Kidney glomerular epithelial cell (primary cell): ENCODE data around the gene PPIP5K2.
A peak's percentile ranks its signal among the peaks of the same experiment; 100 is the strongest.
"Not testable (repeated sequence)": the region's sequence is repeated elsewhere in the genome, so short reads cannot be mapped to it uniquely, and the experiment has no call there.

Experiments
- DNase-seq: peaks from one replicate; lab custom pipeline; 2025; lab: John Stamatoyannopoulos, UW

Gene PPIP5K2

DNA sequence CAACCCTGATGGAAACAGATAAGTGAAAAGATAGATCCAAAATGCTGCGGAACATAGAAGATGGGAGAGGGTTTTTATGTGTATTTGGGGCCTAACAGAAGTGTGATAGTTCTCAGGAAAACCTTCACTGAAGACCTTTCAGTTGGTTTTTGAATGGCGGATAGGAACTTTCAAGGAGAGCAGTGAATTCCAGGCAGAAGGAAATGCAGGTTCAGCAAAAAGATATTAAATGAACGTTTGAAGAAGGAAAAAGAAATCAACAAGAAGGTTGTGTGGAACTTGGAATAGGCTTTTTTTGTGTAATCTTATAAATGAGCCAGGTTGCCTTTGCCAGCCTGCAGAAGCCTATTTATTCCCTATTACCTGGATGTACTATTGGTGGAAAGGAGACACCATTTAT lies 2.1 kb downstream of the PPIP5K2 start:
- no peak for DNase-seq

GRCh38 chr5:103126557-103126956 lies 6.5 kb downstream of the PPIP5K2 start:
- DNase-seq = no peak

GRCh38 chr5:103127292-103127817 lies 7.3 kb downstream of the PPIP5K2 start:
- no peak for DNase-seq

DNA sequence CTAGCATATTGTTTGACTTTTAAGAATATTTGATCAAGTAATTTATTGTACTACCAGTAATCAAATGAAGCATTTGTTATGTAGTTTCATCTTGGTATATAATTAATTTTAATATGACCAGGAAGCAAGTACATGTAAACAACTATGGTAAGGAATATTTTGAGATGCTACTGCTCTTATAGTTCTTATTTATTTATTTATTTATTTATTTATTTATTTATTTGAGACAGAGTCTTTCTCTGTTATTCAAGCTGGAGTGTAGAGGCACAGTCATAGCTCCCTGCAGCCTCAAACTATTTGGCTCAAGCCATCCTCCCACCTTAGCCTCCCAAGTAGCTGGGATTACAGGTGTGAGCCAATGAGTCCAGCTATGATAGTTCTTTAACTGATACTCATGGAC lies 8.1 kb downstream of the PPIP5K2 start:
- no peak for DNase-seq

- DNase-seq = no peak
These were observed 12.6 kb downstream of the PPIP5K2 start for GRCh38 chr5:103132684-103133083.

GRCh38 chr5:103133231-103133630 lies 13.1 kb downstream of the PPIP5K2 start:
- DNase-seq = no peak

- no peak for DNase-seq
These were observed 15.4 kb downstream of the PPIP5K2 start for GRCh38 chr5:103135461-103135860.

DNA sequence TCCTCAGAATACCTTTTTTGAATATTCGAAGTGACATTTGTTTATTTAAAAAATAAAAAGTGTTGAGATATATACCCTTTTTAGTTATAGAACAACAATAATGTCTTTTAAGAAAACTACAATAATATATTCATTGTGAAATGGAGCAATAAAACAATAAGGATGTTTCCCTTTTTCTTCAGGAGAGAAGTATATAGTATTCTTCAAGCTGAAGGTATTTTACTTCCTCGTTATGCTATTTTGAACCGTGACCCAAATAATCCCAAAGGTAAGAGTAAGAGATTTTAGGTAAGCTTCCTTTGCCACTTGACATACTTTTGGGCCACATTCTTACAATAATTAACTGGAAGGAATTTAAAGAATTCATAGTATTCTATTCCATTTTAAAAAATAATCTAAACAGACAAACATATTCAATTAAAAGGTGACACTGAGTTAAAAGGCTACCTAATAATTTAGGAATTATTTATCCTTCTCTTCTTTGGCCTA lies 18.1 kb downstream of the PPIP5K2 start:
- no peak for DNase-seq

- peak; percentile 62 for DNase-seq
These were observed 19.3 kb downstream of the PPIP5K2 start for GRCh38 chr5:103139264-103139865.

- not testable (repeated sequence) for DNase-seq
These were observed 22.0 kb downstream of the PPIP5K2 start for GRCh38 chr5:103142132-103142531.

GRCh38 chr5:103145196-103145595 lies 25.1 kb downstream of the PPIP5K2 start:
- no peak for DNase-seq

GRCh38 chr5:103148213-103148612 lies 28.1 kb downstream of the PPIP5K2 start:
- DNase-seq = no peak

GRCh38 chr5:103151156-103151555 lies 31.1 kb downstream of the PPIP5K2 start:
- no peak for DNase-seq

GRCh38 chr5:103166706-103167105 lies 46.6 kb downstream of the PPIP5K2 start:
- DNase-seq = no peak

DNA sequence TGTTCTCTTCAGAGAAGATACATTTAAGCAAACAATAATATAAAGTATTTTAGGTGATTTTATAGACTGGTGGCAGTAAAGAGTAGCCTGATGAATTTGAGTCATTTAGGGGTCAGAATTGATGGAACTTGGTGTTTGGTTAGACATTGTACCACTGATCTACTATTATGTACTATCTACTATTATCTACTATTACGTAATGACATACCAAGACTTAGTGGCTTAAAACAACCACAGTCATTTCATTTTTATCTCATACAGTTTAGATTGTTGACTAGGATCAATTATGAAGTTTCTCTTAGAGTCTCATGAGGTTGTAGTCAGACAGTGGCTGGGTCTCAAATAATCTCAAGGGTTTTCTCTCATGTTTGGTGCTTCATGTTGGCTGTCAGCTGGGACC lies 54.0 kb downstream of the PPIP5K2 start:
- DNase-seq = no peak

DNA sequence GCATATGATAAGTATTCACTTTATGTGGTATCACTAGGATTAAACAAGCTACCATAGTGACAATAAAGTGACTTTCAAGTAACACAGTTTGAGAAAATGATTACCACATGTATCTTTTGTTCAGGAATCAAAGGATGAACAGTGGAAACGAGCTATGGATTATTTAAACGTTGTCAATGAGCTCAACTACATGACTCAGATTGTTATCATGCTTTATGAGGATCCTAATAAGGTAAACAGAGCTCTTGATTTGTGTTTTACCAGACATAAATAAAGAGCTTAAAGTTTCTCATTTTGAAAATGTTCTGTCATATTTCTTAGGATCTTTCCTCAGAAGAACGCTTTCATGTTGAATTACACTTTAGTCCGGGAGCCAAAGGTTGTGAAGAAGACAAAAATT lies 57.4 kb downstream of the PPIP5K2 start:
- no peak for DNase-seq

DNA sequence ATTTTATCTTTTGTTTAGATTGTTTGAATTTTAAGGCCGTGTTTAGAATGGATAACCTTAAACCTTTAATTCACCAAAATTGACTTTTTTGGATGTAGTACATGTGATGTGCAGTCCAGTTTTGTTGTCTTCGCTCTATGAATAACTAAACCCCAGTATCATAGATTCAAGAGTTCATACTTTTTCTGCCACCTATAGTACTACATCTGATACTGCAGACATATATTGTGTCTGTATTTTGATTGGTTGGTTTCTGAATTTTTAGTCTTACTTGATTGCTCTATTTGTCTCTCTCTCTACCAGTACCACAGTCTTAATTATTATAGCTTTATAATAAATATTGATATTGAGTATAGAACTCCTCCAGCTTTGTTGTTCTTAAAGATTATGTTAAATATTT lies 58.1 kb downstream of the PPIP5K2 start:
- DNase-seq = no peak

- DNase-seq = no peak
These were observed 66.1 kb downstream of the PPIP5K2 start for GRCh38 chr5:103186152-103186551.

- DNase-seq = no peak
These were observed 68.3 kb downstream of the PPIP5K2 start for GRCh38 chr5:103188436-103188835.

- DNase-seq = no peak
These were observed 83.1 kb downstream of the PPIP5K2 start for GRCh38 chr5:103203226-103203625.

DNA sequence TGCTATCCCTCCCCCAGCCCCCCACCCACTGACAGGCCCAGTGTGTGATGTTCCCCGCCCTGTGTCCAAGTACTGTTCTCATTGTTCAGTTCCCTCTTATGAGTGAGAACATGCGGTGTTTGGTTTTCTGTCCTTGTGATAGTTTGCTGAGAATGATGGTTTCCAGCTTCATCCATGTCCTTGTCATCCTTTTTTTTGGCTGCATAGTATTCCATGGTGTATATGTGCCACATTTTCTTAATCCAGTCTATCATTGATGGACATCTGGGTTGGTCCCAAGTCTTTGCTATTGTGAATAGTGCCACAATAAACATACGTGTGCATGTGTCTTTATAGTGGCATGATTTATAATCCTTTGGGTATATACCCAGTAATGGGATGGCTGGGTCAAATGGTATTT lies 84.9 kb downstream of the PPIP5K2 start:
- not testable (repeated sequence) for DNase-seq

DNA sequence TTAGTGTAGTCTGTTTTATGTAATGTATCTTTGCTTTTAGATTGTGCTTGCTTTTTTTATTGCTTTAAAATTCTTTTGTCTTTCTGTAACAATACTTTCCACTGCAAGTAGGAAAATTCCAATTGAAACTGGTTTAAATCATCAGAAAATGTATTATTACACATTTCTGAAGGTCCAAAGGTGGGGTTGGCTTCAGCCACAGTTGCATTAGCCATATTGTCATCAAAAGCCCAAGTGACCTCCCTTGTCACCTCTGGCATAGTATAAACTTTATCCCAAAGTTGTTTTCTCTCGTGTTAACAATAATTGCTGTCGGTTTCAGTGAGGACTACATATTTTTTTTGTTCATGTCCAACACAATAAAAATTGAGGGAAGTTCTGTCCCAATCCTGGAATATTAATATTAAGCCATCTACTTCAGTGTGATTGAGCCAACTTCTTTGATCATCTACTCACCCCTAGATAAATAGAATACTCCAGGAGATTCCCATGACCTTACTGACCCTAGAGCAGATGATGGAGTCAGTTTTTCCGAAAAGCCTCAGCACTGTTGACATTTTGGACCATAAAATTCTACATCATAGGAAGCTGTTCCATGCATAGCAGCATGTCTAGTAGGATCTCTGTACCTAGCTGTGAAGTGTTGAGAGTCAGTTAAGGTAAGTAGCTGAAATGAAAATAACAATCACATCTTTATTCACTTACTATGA lies 86.0 kb downstream of the PPIP5K2 start:
- DNase-seq = no peak

DNA sequence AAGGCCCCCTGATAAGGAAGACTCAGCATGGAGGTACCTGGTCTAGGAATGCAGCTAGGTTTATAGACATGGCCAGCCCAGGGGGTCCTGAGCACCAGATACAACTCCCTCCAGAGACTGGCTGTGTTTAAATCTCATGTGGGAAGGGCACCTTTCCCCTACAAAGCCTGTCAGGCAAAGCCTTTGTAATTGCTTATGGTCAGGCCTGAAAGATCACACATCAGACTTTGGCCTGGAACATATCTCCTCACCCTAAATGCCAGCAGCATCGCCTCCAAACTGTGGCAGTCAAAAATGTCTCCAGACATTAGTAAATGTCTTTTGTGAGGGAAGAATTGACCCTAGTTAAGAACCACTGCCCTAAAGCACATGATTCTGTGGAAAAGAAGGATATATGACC lies 86.9 kb downstream of the PPIP5K2 start:
- DNase-seq = no peak

GRCh38 chr5:103207653-103208052 lies 87.6 kb downstream of the PPIP5K2 start:
- DNase-seq = peak; percentile 18
